BE2C (cell line): Measurements from ENCODE around the gene EYA3.

Experiments
- DNase-seq: peaks from one replicate; pipeline ENCODE4 v3.0.0-alpha.2; 2020
- H3K27me3 ChIP-seq: fragments of 250-450 bp; sonication (Bioruptor Pico); 2 replicates; pipeline ENCODE4 v1.5.1; 2020; ENCODE audit warnings: mild to moderate bottlenecking
- H3K36me3 ChIP-seq: fragments of 250-450 bp; sonication (Bioruptor Pico); 2 replicates; pipeline ENCODE4 v1.5.1; 2020; ENCODE audit warnings: mild to moderate bottlenecking
- H3K4me1 ChIP-seq: fragments of 250-450 bp; sonication (Bioruptor Pico); 2 replicates; pipeline ENCODE4 v1.5.1; 2020
- H3K4me3 ChIP-seq: 2 replicates; pipeline ENCODE4 v1.5.1; 2011; ENCODE audit warnings: low read depth, low read length
- H3K9me3 ChIP-seq: fragments of 250-450 bp; sonication (Bioruptor Pico); 2 replicates; pipeline ENCODE4 v1.5.1; 2020
- CTCF ChIP-seq: IDR thresholded peaks from 2 replicates; pipeline ENCODE4 v1.5.1; 2012; ENCODE audit warnings: mild to moderate bottlenecking, low read depth, low read length

The EYA3 gene

DNA sequence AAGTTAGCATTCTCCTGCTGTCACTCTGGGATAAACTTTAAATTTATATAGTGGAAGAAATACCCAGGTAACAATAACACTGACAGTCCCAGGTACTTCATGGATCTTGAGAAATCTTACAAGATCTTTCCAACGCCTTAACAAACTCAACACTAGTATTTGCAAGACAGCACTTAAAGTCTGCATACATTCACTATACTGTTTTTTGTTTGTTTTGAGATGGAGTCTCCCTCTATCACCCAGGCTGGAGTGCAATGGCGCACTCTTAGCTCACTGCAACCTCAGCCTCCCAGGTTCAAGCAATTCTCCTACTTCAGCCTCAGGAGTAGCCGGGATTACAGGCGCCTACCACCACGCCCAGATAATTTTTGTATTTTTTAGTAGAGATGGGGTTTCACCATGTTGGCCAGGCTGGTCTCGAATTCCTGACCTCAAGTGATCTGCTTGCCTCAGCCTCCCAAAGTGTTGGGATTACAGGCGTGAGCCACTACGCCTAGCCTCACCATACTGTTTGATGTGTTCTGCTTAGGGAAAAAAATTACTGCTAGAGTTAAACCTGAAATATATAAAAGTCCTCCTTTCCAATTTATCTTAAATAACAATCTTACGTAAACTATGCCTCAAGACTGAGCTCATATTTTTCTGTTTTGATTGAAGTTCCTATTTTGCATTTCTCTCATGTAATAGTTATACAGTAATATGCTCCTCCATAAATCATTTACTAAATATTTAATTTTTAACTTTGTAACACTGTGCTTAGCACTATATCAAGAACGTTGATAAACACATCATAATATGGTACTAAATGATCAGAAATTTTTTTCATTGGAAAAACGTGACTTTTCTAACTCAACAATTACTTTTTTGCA, 17.5 kb downstream of the EYA3 start:
- no peaks in the 10 kb centered on the region for H3K36me3 ChIP-seq
- no peaks in the 10 kb centered on the region for H3K4me1 ChIP-seq
- TF ChIP-seq CTCF: no peak
- no peak for DNase-seq
- H3K4me3 ChIP-seq: no peak overlapping the region
- no peaks in the 10 kb centered on the region for H3K9me3 ChIP-seq
- no peaks in the 10 kb centered on the region for H3K27me3 ChIP-seq

DNA sequence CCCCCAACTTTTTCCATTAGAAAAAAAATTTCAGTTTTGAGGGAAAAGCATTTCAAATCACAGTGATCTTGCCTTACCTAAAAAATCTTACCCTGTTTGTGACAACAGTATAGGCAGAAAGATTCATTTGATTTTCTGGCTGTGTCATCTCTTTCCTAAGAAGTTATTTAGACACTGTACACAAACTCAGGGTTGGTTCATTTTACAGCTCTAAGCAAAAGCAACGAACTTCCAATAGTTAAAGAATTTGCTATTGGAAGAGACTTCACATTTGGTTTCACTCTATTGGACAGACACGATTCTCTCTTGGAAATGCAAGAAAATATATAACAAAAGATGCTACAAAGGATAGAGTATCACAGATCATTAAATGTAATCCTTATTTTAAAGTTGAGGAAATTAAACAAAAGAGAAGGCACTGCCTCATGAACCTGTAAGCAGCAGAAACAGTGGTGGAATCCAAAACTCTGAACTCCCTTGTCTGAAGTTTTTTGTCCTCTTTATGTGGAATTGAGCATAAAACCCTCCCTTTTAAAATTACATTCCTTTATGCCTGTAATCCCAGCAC, 20.8 kb downstream of the EYA3 start:
- no peaks in the 10 kb centered on the region for H3K9me3 ChIP-seq
- no peak for TF ChIP-seq CTCF
- no peaks in the 10 kb centered on the region for H3K36me3 ChIP-seq
- no peaks in the 10 kb centered on the region for H3K27me3 ChIP-seq
- H3K4me3 ChIP-seq: no peak overlapping the region
- no peak for DNase-seq
- H3K4me1 ChIP-seq: no peaks in the 10 kb centered on the region

DNA sequence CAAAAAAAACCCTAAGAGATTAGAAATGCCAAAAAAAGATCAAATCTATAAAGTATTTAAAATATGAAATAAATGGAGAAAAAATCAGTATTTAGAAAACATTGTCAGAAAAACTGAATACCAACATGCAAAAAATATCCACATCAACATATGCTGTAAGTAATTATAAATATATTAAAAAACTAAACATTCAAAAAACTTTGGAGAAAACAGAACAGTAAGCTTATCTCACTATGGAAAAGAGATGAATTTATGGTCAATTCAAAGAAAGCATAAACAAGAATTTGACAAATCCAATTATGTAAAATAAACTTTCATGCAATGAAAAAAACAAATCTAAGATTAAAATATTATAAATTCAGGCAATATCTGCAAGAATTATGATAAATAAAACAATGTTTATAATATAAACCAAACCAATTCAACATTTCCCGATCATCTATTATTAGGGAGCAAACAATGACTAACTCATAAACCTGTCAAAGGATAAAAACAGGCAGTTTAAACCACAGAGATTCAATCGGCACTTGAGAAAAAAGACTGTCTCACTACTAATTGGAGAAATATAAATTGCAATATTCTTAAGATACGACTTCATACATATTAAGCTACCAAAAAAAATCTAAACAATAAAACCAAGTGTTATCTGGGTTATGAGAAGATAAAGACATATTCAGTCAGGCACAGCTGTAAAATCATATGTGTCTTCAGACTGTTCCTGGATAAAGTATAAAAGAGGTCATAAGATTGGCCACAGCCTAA, 21.8 kb downstream of the EYA3 start:
- H3K27me3 ChIP-seq: no peaks in the 10 kb centered on the region
- no peak overlapping the region for H3K4me3 ChIP-seq
- TF ChIP-seq CTCF: no peak
- no peaks in the 10 kb centered on the region for H3K36me3 ChIP-seq
- H3K4me1 ChIP-seq: no peaks in the 10 kb centered on the region
- H3K9me3 ChIP-seq: no peaks in the 10 kb centered on the region
- DNase-seq: no peak

DNA sequence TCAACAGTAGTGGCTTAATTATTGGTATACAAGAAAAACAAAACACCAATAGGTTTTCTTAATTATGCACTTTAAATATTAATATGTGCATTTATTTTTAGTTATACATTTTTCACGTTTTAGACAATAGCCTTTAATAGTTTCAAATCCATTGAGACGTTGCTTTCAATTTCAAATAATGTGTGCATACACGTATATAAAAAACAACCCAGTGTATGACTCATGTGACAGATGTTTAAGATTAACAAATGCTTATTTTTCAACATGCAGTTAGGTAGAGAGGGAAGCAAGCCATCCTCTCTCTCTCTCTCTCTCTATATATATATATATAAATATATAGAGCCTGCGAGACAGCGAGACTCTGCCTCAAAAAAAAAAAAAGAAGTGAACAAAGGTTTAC, 24.3 kb downstream of the EYA3 start:
- Histone ChIP-seq H3K4me3 (no peak overlapping the region), H3K4me1 (no peaks in the 10 kb centered on the region), H3K9me3 (no peaks in the 10 kb centered on the region), H3K27me3 (no peaks in the 10 kb centered on the region), H3K36me3 (no peaks in the 10 kb centered on the region)
- no peak for DNase-seq
- no peak for TF ChIP-seq CTCF

DNA sequence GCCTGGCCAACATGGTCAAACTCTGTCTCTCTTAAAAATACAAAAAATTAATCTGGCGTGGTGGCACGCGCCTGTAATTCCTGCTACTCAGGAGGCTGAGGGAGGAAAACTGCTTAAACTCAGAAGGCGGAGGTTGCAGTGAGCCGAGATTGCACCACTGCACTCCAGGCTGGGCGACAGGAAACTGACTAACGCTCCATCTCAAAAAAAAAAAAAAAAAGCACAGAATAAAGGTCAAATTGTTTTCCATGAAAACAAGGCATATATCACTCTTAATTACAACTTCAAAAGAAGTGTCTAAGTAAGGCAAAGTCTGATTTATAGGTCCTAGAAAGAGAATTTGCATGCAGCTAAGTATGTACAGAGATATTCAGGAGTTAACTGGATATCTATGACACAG, 25.6 kb downstream of the EYA3 start:
- H3K4me1 ChIP-seq: no peaks in the 10 kb centered on the region
- TF ChIP-seq CTCF: no peak
- DNase-seq: no peak
- no peaks in the 10 kb centered on the region for H3K27me3 ChIP-seq
- no peaks in the 10 kb centered on the region for H3K9me3 ChIP-seq
- H3K36me3 ChIP-seq: no peaks in the 10 kb centered on the region
- no peak overlapping the region for H3K4me3 ChIP-seq
